Measurements from ENCODE around the gene ARHGEF39. TPM values are rescaled to one million over a fixed set of nuclear protein-coding genes. Genes with fewer than 3 reads are reported as not detected.
A peak's percentile ranks its signal among the peaks of the same experiment; 100 is the strongest.

The ARHGEF39 gene, protein sequence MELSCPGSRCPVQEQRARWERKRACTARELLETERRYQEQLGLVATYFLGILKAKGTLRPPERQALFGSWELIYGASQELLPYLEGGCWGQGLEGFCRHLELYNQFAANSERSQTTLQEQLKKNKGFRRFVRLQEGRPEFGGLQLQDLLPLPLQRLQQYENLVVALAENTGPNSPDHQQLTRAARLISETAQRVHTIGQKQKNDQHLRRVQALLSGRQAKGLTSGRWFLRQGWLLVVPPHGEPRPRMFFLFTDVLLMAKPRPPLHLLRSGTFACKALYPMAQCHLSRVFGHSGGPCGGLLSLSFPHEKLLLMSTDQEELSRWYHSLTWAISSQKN
- total RNA-seq, result 1 to 10 TPM; 1.1 to 1.2 (median 1.2) TPM

DNA sequence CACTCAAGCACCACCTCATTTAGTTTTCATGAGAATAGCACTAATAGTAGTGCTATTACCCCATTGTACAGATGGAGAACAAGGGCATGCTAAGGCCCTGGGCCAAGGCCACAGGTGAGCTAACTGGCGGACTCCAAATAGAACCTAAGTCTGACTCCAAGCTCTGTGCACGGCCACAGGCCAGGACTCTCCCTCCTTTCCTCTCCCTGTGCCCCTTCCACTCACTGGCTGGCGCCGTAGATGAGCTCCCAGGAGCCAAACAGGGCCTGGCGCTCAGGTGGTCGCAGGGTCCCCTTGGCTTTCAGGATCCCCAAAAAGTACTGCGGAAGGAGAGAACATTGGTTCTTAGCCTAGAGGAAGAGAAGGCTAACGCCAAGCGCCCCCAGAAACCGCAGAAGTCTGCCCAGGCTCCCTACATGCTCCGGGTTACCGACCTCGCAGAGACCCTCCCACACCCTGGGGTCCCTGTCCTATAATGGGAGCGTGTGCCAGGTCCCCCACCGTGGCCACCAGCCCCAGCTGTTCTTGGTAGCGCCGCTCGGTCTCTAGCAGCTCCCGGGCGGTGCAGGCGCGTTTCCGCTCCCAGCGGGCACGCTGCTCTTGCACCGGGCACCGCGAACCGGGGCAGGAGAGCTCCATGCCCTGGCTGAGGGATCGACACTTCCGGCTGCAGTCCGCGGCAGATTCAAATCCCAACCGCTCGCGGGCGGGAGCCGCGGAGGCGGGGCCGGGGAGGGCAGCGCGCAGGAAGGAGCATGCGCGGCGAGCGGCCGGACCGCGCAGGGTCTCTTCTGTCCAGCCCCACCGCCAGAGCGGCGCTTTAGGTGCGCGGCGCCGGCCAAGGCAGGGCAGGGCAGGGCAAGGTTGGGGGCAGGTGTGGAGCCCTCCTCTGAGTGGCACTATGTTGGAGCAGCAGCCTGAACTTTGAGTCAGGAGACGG is at the start of gene ARHGEF39:
ARHGEF39 (minus strand) TSS at position 665 of the 940 bp plus-strand sequence; CDS start at position 639, 26 bp downstream.
- Mint-ChIP-seq H3K36me3 (ENCODE audit: insufficient read depth) (peaks cover 8% of the 10 kb centered on the region), H3K4me1 (ENCODE audit: low read depth) (peaks cover 53% of the 10 kb centered on the region), H3K4me3 (peak within 1 kb of the TSS; percentile 79), H3K9me3 (no peaks in the 10 kb centered on the region), H3K27me3 (ENCODE audit: low read depth) (no peaks in the 10 kb centered on the region)
- peak; percentile 85 to 92 for ATAC-seq
- peak; percentile 20 for DNase-seq

DNA sequence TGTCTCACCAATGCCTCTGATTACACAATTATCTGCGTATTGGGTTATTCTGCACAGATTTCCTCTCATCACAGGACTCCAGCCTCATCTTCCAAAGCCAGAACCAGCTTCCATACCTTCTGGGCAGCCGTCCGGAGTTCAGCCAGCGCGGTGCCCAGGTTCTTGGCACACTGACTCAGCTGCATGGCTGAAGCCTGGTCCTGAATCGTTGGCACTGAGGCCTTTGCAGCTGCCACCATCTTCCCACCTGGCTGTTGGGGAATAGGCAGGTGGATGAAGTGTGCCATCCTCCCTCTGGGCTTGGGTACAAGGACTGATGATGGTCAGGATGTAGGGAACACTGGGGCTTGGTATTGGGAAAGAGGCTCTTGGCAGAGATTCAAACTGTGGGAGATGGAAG is 49.1 kb upstream of the ARHGEF39 start:
- DNase-seq, result no peak
- Mint-ChIP-seq H3K27me3 (ENCODE audit: low read depth) (no peaks in the 10 kb centered on the region), H3K4me3 (no peak overlapping the region), H3K36me3 (ENCODE audit: insufficient read depth) (peaks cover 61% of the 10 kb centered on the region), H3K4me1 (ENCODE audit: low read depth) (peaks cover 3% of the 10 kb centered on the region), H3K9me3 (no peaks in the 10 kb centered on the region)
- no peak for ATAC-seq

DNA sequence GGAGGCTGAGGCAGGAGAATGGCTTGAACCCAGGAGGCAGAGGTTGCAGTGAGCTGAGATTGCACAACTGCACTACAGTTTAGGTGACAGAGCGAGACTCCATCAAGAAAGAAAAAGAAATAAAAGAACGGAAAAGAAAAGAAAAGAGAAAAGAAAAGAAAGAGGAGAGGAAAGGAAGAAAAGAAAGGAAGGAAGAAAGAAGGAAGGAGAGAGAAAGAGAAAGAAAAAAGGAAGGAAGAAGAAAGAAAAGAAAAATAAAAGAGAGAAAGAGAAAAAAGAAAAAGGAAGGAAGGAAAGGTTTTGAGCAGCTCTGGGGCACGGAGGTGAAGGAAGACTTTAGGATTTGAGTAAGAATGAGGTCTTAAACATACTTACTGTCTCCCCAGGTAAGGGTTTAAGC is 48.6 kb upstream of the ARHGEF39 start:
- H3K9me3 Mint-ChIP-seq, result no peaks in the 10 kb centered on the region
- no peaks in the 10 kb centered on the region for H3K27me3 Mint-ChIP-seq (ENCODE audit: low read depth)
- peaks cover 60% of the 10 kb centered on the region for H3K36me3 Mint-ChIP-seq (ENCODE audit: insufficient read depth)
- peaks cover 3% of the 10 kb centered on the region for H3K4me1 Mint-ChIP-seq (ENCODE audit: low read depth)
- ATAC-seq (no peak), DNase-seq (no peak)
- no peak overlapping the region for H3K4me3 Mint-ChIP-seq

DNA sequence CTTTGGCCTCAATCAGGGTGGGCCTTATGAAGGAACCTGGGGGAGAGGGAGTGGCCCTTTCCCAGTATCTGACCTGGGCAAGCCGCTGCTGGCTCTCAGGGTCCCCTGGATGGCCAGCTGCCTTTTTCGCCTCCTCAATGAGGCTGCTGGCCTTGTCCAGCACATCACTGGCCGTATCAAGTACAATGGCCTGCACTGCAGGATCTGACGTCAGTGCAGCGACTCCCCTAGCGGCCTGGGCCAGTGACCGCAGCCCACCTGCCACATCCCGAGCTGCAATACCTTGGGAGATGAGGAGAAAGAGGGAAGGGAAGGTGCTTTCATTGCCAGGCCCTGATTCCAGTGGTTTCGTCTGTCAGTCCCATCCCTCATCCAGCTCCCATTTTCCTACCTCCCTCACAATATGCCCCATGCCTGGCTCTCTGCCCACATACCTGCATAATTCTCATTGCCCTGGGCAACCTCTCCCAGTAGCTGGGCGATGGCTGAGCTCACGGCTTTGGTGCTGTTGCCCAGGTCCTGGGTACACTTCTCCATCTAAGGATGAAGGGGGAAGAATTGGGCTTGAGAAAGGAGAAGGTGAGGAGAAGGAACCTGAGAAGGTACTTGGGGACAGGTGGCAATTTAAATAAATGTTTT is 47.9 kb upstream of the ARHGEF39 start:
- no peak for DNase-seq
- H3K9me3 Mint-ChIP-seq, result no peaks in the 10 kb centered on the region
- no peak for ATAC-seq
- peaks cover 3% of the 10 kb centered on the region for H3K4me1 Mint-ChIP-seq (ENCODE audit: low read depth)
- peaks cover 61% of the 10 kb centered on the region for H3K36me3 Mint-ChIP-seq (ENCODE audit: insufficient read depth)
- H3K27me3 Mint-ChIP-seq (ENCODE audit: low read depth), result no peaks in the 10 kb centered on the region
- H3K4me3 Mint-ChIP-seq, result no peak overlapping the region

DNA sequence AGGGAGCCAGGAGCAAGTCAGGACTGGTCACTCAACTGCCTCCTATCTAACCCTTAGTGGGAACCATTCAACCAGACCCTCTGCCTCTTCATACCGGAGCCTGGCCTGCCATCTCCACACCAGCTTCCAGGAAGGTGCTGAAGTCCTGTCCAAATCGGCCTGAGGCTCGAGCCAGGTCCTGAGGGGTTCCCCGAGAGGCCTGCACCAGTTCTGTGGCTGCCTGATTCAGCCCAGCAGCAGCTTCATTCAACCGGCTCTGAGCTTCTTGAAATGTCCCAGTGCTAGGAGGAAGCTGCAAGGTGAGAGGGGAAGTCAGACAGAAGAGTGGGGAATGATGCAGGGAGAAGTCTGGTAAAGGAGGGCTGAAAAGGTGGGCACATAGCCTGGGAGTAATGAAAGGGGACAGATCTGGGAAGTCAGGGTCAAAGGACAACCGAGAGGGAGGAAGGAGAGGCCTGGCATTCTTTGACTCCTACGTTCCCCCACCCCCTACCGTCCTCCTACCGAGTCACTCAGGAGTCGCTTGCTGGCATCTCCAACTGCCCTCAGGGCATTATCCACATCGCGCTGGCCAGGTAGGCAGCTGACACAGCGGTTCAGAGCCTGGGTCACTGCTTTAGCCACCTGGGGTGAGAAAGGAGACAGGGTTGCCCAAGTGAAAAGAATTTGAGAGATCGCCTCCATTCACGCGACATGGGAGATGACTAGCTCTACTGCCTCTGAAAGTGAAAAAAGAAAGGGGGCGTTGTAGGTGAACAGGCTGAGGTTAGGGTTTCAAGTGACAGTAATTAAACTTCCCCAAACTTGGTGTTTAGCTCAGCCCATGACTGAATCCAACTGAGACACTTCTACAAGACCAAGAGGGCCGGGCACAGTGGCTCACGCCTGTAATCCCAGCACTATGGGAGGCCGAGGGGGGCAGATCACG is 46.8 kb upstream of the ARHGEF39 start:
- Mint-ChIP-seq H3K4me3 (no peak overlapping the region), H3K36me3 (ENCODE audit: insufficient read depth) (peaks cover 64% of the 10 kb centered on the region), H3K27me3 (ENCODE audit: low read depth) (no peaks in the 10 kb centered on the region), H3K4me1 (ENCODE audit: low read depth) (peaks cover 3% of the 10 kb centered on the region), H3K9me3 (no peaks in the 10 kb centered on the region)
- DNase-seq (no peak), ATAC-seq (peak in 1 of 2 donors; percentile 50)

DNA sequence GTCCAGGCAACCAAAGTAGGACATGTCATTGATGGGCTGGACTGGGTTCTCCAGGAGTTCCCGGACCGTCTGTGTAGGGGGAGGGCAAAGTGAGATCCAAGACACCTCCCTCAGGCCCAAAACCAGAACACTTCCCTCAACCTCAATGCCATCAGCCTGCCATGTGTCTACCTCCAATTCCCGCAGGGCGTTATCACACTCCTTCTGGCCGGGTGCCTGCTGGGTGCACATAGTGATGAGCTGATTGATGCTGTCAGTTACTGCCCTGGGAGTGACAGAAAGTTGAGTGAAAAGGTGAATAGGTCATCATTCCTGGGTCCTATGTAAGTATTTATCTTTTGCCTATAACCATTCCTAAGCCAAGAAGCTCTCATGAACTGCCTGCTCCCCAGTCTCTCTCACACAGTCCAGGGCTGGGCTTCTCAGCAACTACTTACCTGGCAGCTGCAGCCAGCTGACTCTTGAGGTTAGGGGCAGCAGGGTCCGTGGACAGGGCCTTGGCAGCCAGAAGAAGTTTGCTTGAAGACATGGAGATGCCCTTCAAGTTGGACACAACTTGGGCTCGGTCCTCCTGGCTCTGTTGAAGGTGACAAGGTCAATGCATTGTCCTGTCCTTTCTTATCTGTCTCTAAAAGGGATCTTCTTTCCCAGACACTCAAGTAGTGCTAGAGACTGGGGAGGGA is 46.0 kb upstream of the ARHGEF39 start:
- no peak for ATAC-seq
- no peaks in the 10 kb centered on the region for H3K27me3 Mint-ChIP-seq (ENCODE audit: low read depth)
- peaks cover 3% of the 10 kb centered on the region for H3K4me1 Mint-ChIP-seq (ENCODE audit: low read depth)
- no peak for DNase-seq
- H3K9me3 Mint-ChIP-seq, result no peaks in the 10 kb centered on the region
- H3K4me3 Mint-ChIP-seq, result no peak overlapping the region
- peaks cover 61% of the 10 kb centered on the region for H3K36me3 Mint-ChIP-seq (ENCODE audit: insufficient read depth)

DNA sequence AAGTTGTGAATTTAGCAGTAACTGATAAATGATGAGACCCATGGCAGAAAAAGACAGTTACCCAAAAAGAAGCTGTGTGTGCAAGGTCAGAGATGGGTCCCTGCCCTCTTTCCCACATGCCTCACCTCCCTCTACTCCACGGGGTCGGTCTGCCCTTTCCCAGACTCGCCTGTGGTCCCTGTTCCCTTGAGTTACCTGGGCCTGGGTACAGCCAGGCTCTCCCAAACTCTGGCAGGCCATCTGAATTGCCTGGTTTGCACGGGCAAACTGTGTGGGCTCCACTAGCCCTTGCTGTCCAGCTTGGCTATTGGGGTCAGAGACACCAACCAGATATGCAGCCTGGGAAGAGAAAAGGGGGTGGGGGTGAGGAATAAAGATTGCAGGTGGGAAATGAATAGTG is 43.2 kb upstream of the ARHGEF39 start:
- ATAC-seq (no peak), DNase-seq (no peak)
- H3K4me1 Mint-ChIP-seq (ENCODE audit: low read depth), result peaks cover 3% of the 10 kb centered on the region
- H3K9me3 Mint-ChIP-seq, result no peaks in the 10 kb centered on the region
- H3K4me3 Mint-ChIP-seq, result no peak overlapping the region
- H3K36me3 Mint-ChIP-seq (ENCODE audit: insufficient read depth), result peaks cover 65% of the 10 kb centered on the region
- no peaks in the 10 kb centered on the region for H3K27me3 Mint-ChIP-seq (ENCODE audit: low read depth)

DNA sequence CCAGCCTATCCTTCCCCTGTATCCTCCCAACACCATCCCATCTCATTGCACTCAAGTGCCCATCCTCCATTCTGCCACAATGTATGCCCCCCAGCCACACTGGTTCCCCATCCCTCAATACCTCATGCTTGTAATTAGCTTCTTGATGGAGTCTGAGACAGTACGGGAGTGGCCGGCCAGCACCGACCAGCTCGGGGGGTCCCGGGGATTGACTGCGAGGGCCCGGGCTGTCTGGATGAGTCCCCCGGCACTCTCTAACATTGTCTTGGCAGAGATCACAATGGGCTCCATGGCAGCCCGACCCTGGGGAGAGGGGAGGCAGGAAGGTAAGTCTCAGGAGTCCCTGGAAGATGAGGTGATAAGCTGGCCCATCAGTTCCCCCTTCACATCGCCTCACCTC is 42.0 kb upstream of the ARHGEF39 start:
- H3K4me3 Mint-ChIP-seq, result no peak overlapping the region
- DNase-seq (no peak), ATAC-seq (no peak)
- peaks cover 69% of the 10 kb centered on the region for H3K36me3 Mint-ChIP-seq (ENCODE audit: insufficient read depth)
- H3K27me3 Mint-ChIP-seq (ENCODE audit: low read depth), result no peaks in the 10 kb centered on the region
- no peaks in the 10 kb centered on the region for H3K9me3 Mint-ChIP-seq
- peaks cover 1% of the 10 kb centered on the region for H3K4me1 Mint-ChIP-seq (ENCODE audit: low read depth)

DNA sequence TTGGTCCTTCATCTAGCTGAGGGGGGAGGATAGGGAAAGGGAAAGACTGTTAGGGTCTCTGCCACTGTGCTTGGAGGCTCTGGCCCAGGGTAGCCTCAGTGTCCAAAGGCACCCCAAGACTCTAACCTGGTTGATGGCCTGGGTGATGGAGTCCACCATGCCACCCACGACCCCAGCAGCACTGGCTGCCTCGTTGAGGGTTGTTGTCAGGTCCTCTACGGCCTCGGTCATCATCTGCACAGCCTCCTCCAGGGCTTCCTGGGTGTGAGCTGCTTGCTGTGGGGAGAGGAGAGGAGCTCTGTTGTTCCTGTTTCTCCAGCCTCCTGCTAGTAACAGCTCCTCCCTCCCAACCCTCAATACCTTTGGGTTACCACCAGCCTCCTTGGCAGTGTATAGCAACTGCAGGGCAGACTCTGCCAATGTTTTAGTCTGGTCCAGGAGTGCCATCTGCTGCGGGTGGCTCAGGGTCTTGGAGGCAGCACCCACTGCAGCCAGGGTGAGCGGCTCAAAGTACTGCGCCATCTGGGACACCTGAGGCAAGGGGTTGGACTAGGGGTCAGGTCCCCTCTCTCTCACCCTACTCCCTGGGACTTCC is 40.9 kb upstream of the ARHGEF39 start:
- no peaks in the 10 kb centered on the region for H3K4me1 Mint-ChIP-seq (ENCODE audit: low read depth)
- peaks cover 59% of the 10 kb centered on the region for H3K36me3 Mint-ChIP-seq (ENCODE audit: insufficient read depth)
- ATAC-seq, result no peak

DNA sequence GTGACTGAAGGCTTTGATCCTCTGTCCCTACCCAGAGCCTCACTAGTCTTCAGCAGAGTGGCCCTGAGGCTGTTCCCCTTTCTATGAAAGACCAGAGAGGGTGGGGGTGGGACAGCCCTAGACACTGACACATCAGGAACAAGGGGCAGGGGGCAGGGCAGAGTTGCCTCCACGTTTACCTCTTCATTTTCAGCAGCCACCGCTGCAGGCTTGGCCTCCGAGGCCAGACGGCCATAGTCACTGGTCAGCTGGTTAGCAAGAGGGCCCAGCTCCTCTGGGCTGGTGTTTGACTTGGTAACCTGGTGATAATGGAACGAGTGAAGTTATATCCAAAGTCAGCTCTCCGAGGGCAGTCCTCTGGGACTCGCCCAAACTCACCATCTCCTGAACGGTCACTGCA is 40.4 kb upstream of the ARHGEF39 start:
- DNase-seq (no peak), ATAC-seq (no peak)
- Mint-ChIP-seq H3K4me3 (no peak overlapping the region), H3K4me1 (ENCODE audit: low read depth) (no peaks in the 10 kb centered on the region), H3K27me3 (ENCODE audit: low read depth) (no peaks in the 10 kb centered on the region), H3K9me3 (no peaks in the 10 kb centered on the region), H3K36me3 (ENCODE audit: insufficient read depth) (peaks cover 53% of the 10 kb centered on the region)

More for the DNA sequence above, 40.9 kb upstream of the ARHGEF39 start:
- DNase-seq, result no peak
- Mint-ChIP-seq H3K9me3 (no peaks in the 10 kb centered on the region), H3K27me3 (ENCODE audit: low read depth) (no peaks in the 10 kb centered on the region), H3K4me3 (no peak overlapping the region)

DNA sequence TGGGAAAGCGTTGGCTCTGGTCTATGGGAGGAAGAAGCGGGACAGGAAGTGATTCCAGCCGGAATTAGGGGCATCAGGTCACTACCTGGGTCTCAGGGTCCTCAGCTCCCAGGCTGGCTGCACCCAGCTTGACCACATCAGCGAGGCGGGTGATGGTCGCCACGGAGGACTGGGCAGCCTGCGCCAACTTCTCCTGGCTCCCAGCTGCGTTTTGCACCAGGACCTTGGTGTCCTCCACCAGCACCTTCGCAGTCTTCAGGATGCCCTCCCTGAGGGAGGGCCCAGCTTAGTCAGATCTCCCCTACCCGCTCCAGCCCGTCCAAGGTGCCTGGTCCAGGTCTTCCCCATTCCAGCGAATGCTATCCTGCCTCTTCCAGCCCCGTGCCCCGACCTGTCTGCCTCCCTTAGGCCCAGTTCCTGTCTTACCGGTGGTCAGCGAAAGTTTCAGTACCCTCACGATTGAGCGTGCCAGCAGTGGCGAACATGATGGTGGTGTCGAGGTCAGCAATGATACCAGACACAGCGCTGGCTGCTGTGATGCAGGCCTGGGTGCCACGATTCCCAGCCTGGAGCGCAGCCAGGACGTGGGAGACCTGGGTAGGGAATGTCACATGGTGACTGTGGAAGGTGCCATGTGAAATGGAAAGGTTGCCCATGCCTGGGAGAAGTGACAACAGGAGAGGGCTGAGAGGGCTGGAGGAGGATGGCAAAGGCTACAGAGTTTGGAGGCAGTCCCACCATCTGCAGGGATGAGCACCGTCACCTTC is 39.1 kb upstream of the ARHGEF39 start:
- H3K36me3 Mint-ChIP-seq (ENCODE audit: insufficient read depth), result peaks cover 48% of the 10 kb centered on the region
- no peaks in the 10 kb centered on the region for H3K4me1 Mint-ChIP-seq (ENCODE audit: low read depth)
- no peaks in the 10 kb centered on the region for H3K9me3 Mint-ChIP-seq
- no peak overlapping the region for H3K4me3 Mint-ChIP-seq
- no peaks in the 10 kb centered on the region for H3K27me3 Mint-ChIP-seq (ENCODE audit: low read depth)
- DNase-seq (no peak), ATAC-seq (no peak)

DNA sequence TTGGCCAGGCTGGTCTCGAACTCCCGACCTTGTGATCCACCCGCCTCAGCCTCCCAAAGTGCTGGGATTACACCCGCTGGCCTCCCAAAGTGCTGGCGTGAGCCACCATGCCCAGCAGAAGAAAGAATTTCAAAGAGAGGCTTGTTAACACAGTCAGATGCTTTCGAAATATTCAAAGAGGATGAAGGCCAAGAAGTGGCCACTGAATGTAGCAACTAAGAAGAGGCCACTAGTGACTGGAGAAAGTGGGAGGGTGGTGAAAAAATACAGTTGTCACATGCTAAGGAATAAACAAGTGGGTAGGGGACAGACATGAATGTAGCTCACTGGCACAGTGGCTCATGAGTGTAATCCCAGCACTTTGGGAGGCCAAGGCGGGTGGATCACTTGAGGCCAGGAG is 37.7 kb upstream of the ARHGEF39 start:
- no peaks in the 10 kb centered on the region for H3K27me3 Mint-ChIP-seq (ENCODE audit: low read depth)
- H3K36me3 Mint-ChIP-seq (ENCODE audit: insufficient read depth), result peaks cover 43% of the 10 kb centered on the region
- no peaks in the 10 kb centered on the region for H3K4me1 Mint-ChIP-seq (ENCODE audit: low read depth)
- ATAC-seq (no peak), DNase-seq (no peak)
- H3K4me3 Mint-ChIP-seq, result no peak overlapping the region
- H3K9me3 Mint-ChIP-seq, result no peaks in the 10 kb centered on the region
